Hepatocyte (in vitro differentiated cells): ENCODE data around the gene MAPK8. TPM values are rescaled to one million over a fixed set of nuclear protein-coding genes. Genes with fewer than 3 reads are reported as not detected.
A peak's percentile ranks its signal among the peaks of the same experiment; 100 is the strongest.

Source experiments
- DNase-seq: peaks from one replicate; pipeline ENCODE4 v3.0.0-alpha.2; 2016; ENCODE audit warnings: low spot score
- H2AFZ ChIP-seq: fragments of 200-600 bp; sonication (generic); 2 replicates; pipeline ENCODE4 v1.6.0; 2016; ENCODE audit warnings: antibody characterized with exemption, mild to moderate bottlenecking
- H3K27ac ChIP-seq: fragments of 200-600 bp; sonication (generic); 2 replicates; pipeline ENCODE4 v1.5.1; 2016; ENCODE audit warnings: mild to moderate bottlenecking
- H3K27me3 ChIP-seq: fragments of 200-600 bp; sonication (generic); 2 replicates; pipeline ENCODE4 v1.6.1; 2016
- H3K36me3 ChIP-seq: fragments of 200-600 bp; sonication (generic); replicated peaks from 2 replicates; pipeline ENCODE4 v1.5.1; 2016; ENCODE audit warnings: low read depth; ENCODE audit not compliant: insufficient read depth
- H3K4me1 ChIP-seq: fragments of 200-600 bp; sonication (generic); 2 replicates; pipeline ENCODE4 v1.5.1; 2016; ENCODE audit warnings: mild to moderate bottlenecking, moderate library complexity; ENCODE audit not compliant: insufficient read depth
- H3K4me2 ChIP-seq: fragments of 200-600 bp; sonication (generic); 2 replicates; pipeline ENCODE4 v1.6.0; 2016
- H3K4me3 ChIP-seq: fragments of 200-600 bp; sonication (generic); 2 replicates; pipeline ENCODE4 v1.5.1; 2016; ENCODE audit warnings: mild to moderate bottlenecking
- H3K79me2 ChIP-seq: fragments of 200-600 bp; sonication (generic); 2 replicates; pipeline ENCODE4 v1.6.0; 2017; ENCODE audit warnings: mild to moderate bottlenecking
- H3K9me2 ChIP-seq: fragments of 200-600 bp; sonication (generic); replicated peaks from 2 replicates; pipeline ENCODE4 v1.6.0; 2017; ENCODE audit warnings: mild to moderate bottlenecking; ENCODE audit not compliant: insufficient read depth
- H3K9me3 ChIP-seq: fragments of 200-600 bp; sonication (generic); 2 replicates; pipeline ENCODE4 v1.5.1; 2016; ENCODE audit warnings: low read depth, mild to moderate bottlenecking
- H4K20me1 ChIP-seq: fragments of 200-600 bp; sonication (generic); 2 replicates; pipeline ENCODE4 v1.6.0; 2016; ENCODE audit warnings: mild to moderate bottlenecking; ENCODE audit not compliant: insufficient read depth, poor library complexity, severe bottlenecking
- CTCF ChIP-seq: fragments of 200-600 bp; sonication (generic); IDR thresholded peaks from 2 replicates; pipeline ENCODE4 v1.5.1; 2016; ENCODE audit warnings: antibody characterized with exemption, mild to moderate bottlenecking; ENCODE audit not compliant: poor library complexity
- EZH2 ChIP-seq: fragments of 200-600 bp; sonication (generic); IDR thresholded peaks from 2 replicates; pipeline ENCODE4 v1.6.1; 2016; ENCODE audit warnings: antibody characterized with exemption, mild to moderate bottlenecking, borderline replicate concordance
- EZH2phosphoT487 ChIP-seq: fragments of 200-600 bp; sonication (generic); IDR thresholded peaks from one replicate; pipeline ENCODE4 v1.6.1; 2018; ENCODE audit warnings: antibody characterized with exemption, mild to moderate bottlenecking, low read depth, moderate library complexity; ENCODE audit not compliant: unreplicated experiment, severe bottlenecking
- WGBS: methylation state at CpG from one replicate; pipeline ENCODE4 v1.1.6; 2016; ENCODE audit warnings: low lambda C conversion rate; ENCODE audit errors: missing lambda C conversion rate; 5-methylcytosine and 5-hydroxymethylcytosine counted together
- polyA plus RNA-seq: library from polyadenylated mRNA; unstranded; fragments of >200 nt; fragmentation: Nextera tagmentation; extraction: Ambion mirVana; gene quantifications from 2 replicates; pipeline ENCODE4 v1.2.1, GENCODE V29; 2016
- total RNA-seq: library from RNA; depleted of rRNA; stranded (reverse); fragments of >200 nt; gene quantifications from 2 replicates; pipeline ENCODE4 v1.2.3, GENCODE V29; 2014

Gene MAPK8
- total and polyA plus RNA-seq, 2 experiments from 2014 or later = 20.9 to 73.2 TPM

GRCh38 chr10:48444861-48445841, 138.7 kb downstream of the MAPK8 start:
- Histone ChIP-seq H3K4me3 (no peak overlapping the region), H3K27me3 (no peaks in the 10 kb centered on the region), H4K20me1 (no peaks in the 10 kb centered on the region), H3K27ac (no peak overlapping the region), H3K79me2 (no peaks in the 10 kb centered on the region), H3K4me2 (no peak overlapping the region), H3K36me3 (no peaks in the 10 kb centered on the region), H2AFZ (no peak overlapping the region), H3K9me2 (no peaks in the 10 kb centered on the region), H3K9me3 (no peaks in the 10 kb centered on the region), H3K4me1 (no peaks in the 10 kb centered on the region)
- peak; percentile 10 for DNase-seq
- TF ChIP-seq CTCF (no peak), EZH2phosphoT487 (no peak), EZH2 (no peak)
- 79% methylated on average over 20 of the region's 20 CpGs for WGBS

GRCh38 chr10:48445932-48446331, 139.5 kb downstream of the MAPK8 start:
- H3K27ac ChIP-seq = no peak overlapping the region
- H3K9me3 ChIP-seq = no peaks in the 10 kb centered on the region
- H3K36me3 ChIP-seq = no peaks in the 10 kb centered on the region
- no peak overlapping the region for H3K4me3 ChIP-seq
- no peaks in the 10 kb centered on the region for H3K79me2 ChIP-seq
- TF ChIP-seq EZH2phosphoT487 (no peak), EZH2 (no peak), CTCF (no peak)
- no peaks in the 10 kb centered on the region for H3K9me2 ChIP-seq
- H3K4me2 ChIP-seq = no peak overlapping the region
- no peaks in the 10 kb centered on the region for H3K4me1 ChIP-seq
- no peaks in the 10 kb centered on the region for H4K20me1 ChIP-seq
- H3K27me3 ChIP-seq = no peaks in the 10 kb centered on the region
- 95% methylated on average over 7 of the region's 7 CpGs for WGBS
- H2AFZ ChIP-seq = no peak overlapping the region
- no peak for DNase-seq

- H3K9me3 ChIP-seq = no peaks in the 10 kb centered on the region
- no peaks in the 10 kb centered on the region for H4K20me1 ChIP-seq
- 95% methylated on average over 7 of the region's 7 CpGs for WGBS
- no peaks in the 10 kb centered on the region for H3K36me3 ChIP-seq
- no peak overlapping the region for H3K4me3 ChIP-seq
- H3K9me2 ChIP-seq = no peaks in the 10 kb centered on the region
- H3K27ac ChIP-seq = no peak overlapping the region
- no peaks in the 10 kb centered on the region for H3K27me3 ChIP-seq
- H2AFZ ChIP-seq = no peak overlapping the region
- no peaks in the 10 kb centered on the region for H3K79me2 ChIP-seq
- H3K4me1 ChIP-seq = no peaks in the 10 kb centered on the region
- H3K4me2 ChIP-seq = no peak overlapping the region
- peak; percentile 2 for DNase-seq
- TF ChIP-seq EZH2phosphoT487 (no peak), CTCF (no peak), EZH2 (no peak)
These were observed 140.3 kb downstream of the MAPK8 start for GRCh38 chr10:48446785-48447184.
